K562 (cell line): Measurements from ENCODE around the gene DCTN2. TPM values are rescaled to one million over a fixed set of nuclear protein-coding genes. Genes with fewer than 3 reads are reported as not detected.

Experiments used
- ELF4 ChIP-seq: fragments of 450-650 bp; formaldehyde crosslinking; IDR thresholded peaks from 2 replicates; pipeline ENCODE4 v1.4.0; 2022; ENCODE audit warnings: missing genetic modification characterization
- ETS2 ChIP-seq: IDR thresholded peaks from 2 replicates; pipeline ENCODE4 v1.6.1; 2016; ENCODE audit warnings: borderline replicate concordance, missing genetic modification characterization, mild to moderate bottlenecking, moderate library complexity, missing compliant biosample characterization; ENCODE audit not compliant: poor library complexity, severe bottlenecking
- FOXA3 ChIP-seq, 2 experiments: fragments of 450-650 bp in 1 of 2; sonication (generic) in 1 of 2; formaldehyde crosslinking; IDR thresholded peaks in 1 of 2; conservative IDR thresholded peaks in 1 of 2; 2 replicates each; pipeline versions ENCODE4 v1.4.0 to v1.8.0; 2020 to 2022; ENCODE audit warnings: mild to moderate bottlenecking in 2 of 2, missing genetic modification reagents in 1 of 2
- GTF2A2 ChIP-seq: IDR thresholded peaks from 2 replicates; pipeline ENCODE4 v1.6.1; 2016; ENCODE audit warnings: mild to moderate bottlenecking, missing genetic modification characterization, missing compliant biosample characterization
- HDAC1 ChIP-seq, 2 experiments: fragments of 450-650 bp; IDR thresholded peaks; 2 replicates each; pipeline ENCODE4 v1.6.1; 2016 to 2017; ENCODE audit warnings: inconsistent platforms in 1 of 2, mild to moderate bottlenecking in 1 of 2, moderate library complexity in 1 of 2
- MTA3 ChIP-seq: fragments of 450-650 bp; formaldehyde crosslinking; IDR thresholded peaks from 2 replicates; pipeline ENCODE4 v1.6.1; 2017; ENCODE audit warnings: mild to moderate bottlenecking, borderline replicate concordance
- NCOA4 ChIP-seq: fragments of 450-650 bp; IDR thresholded peaks from 2 replicates; pipeline ENCODE4 v1.6.1; 2018; ENCODE audit warnings: mild to moderate bottlenecking; ENCODE audit not compliant: partially characterized antibody
- NELFE ChIP-seq: IDR thresholded peaks from 2 replicates; pipeline ENCODE4 v1.6.1; 2011; ENCODE audit warnings: mild to moderate bottlenecking; ENCODE audit not compliant: insufficient read depth, insufficient read length
- NFXL1 ChIP-seq: fragments of 450-650 bp; formaldehyde crosslinking; IDR thresholded peaks from 2 replicates; pipeline ENCODE4 v1.4.0; 2021; ENCODE audit warnings: mild to moderate bottlenecking
- NR2C2 ChIP-seq, 2 experiments: fragments of 200-800 bp in 1 of 2; sonication (Bioruptor generic) in 1 of 2; sonication (generic) in 1 of 2; formaldehyde crosslinking in 1 of 2; IDR thresholded peaks; 2 replicates each; pipeline versions ENCODE4 v1.6.1 to v1.8.0; 2016 to 2022; ENCODE audit warnings: mild to moderate bottlenecking in 1 of 2, missing compliant biosample characterization in 1 of 2, missing genetic modification characterization in 1 of 2, missing genetic modification reagents in 1 of 2
- NR2F6 ChIP-seq: fragments of 450-650 bp; formaldehyde crosslinking; IDR thresholded peaks from 2 replicates; pipeline ENCODE4 v1.4.0; 2020; ENCODE audit warnings: mild to moderate bottlenecking
- POLR2A ChIP-seq: fragments of 450-650 bp; conservative IDR thresholded peaks from 2 replicates; pipeline ENCODE4 v1.6.1; 2016
- PRPF4 ChIP-seq: fragments of 200-400 bp; formaldehyde crosslinking; IDR thresholded peaks from one replicate; pipeline ENCODE4 v1.6.1; 2017; ENCODE audit warnings: low read length, low read depth, mild to moderate bottlenecking; ENCODE audit not compliant: insufficient read depth, poor library complexity, severe bottlenecking
- SNRNP70 ChIP-seq: fragments of 200-400 bp; formaldehyde crosslinking; optimal IDR thresholded peaks from 2 replicates; pipeline ENCODE3; 2017; ENCODE audit warnings: low read depth, low read length
- TAF15 ChIP-seq: fragments of 200-400 bp; formaldehyde crosslinking; IDR thresholded peaks from 2 replicates; pipeline ENCODE4 v1.6.1; 2017; ENCODE audit warnings: mild to moderate bottlenecking, low read depth, low read length, moderate library complexity
- TBL1XR1 ChIP-seq, 2 experiments: IDR thresholded peaks; 2 replicates each; pipeline ENCODE4 v1.6.1; 2012; ENCODE audit warnings: improper control_type of control experiment in 2 of 2, low read length in 2 of 2, mild to moderate bottlenecking in 1 of 2
- THRA ChIP-seq: fragments of 450-650 bp; IDR thresholded peaks from 2 replicates; pipeline ENCODE4 v1.6.1; 2017; ENCODE audit warnings: mild to moderate bottlenecking, moderate library complexity
- ZBTB17 ChIP-seq: fragments of 450-650 bp; formaldehyde crosslinking; IDR thresholded peaks from 2 replicates; pipeline ENCODE4 v1.4.0; 2020; ENCODE audit warnings: mild to moderate bottlenecking
- ZNF174 ChIP-seq: fragments of 250-450 bp; sonication (Bioruptor Pico); IDR thresholded peaks from 2 replicates; pipeline ENCODE4 v1.4.0; 2020; ENCODE audit warnings: mild to moderate bottlenecking
- ZNF23 ChIP-seq: fragments of 250-450 bp; sonication (Bioruptor Pico); IDR thresholded peaks from 2 replicates; pipeline ENCODE4 v1.4.0; 2020; ENCODE audit warnings: mild to moderate bottlenecking
- ZNF232 ChIP-seq: sonication (generic); formaldehyde crosslinking; IDR thresholded peaks from 2 replicates; pipeline ENCODE4 v1.8.0; 2022; ENCODE audit warnings: mild to moderate bottlenecking, missing genetic modification reagents
- ZNF253 ChIP-seq: fragments of 250-450 bp; sonication (Bioruptor Pico); conservative IDR thresholded peaks from 2 replicates; pipeline ENCODE4 v1.6.1; 2021; ENCODE audit warnings: mild to moderate bottlenecking
- ZNF354B ChIP-seq: fragments of 250-450 bp; sonication (Bioruptor Pico); IDR thresholded peaks from 2 replicates; pipeline ENCODE4 v1.4.0; 2020
- ZNF589 ChIP-seq: fragments of 200-800 bp; sonication (Bioruptor generic); IDR thresholded peaks from 2 replicates; pipeline ENCODE4 v1.6.1; 2016; ENCODE audit warnings: low read depth, missing genetic modification characterization, missing compliant biosample characterization
- polyA plus RNA-seq, 8 experiments: library from polyadenylated mRNA; depleted of rRNA in 4 of 8; stranded (reverse) in 5 of 8; unstranded in 3 of 8; fragments of >200 nt; fragmentation: Nextera tagmentation in 2 of 8; fragmentation: Illumina TruSeq in 1 of 8; extraction: Ambion mirVana in 2 of 8; extraction: Trizol in 1 of 8; gene quantifications; 2 replicates each; pipeline versions ENCODE4 v1.2.1 to v1.2.3, GENCODE V29; 2011 to 2014; ENCODE audit warnings: inconsistent platforms in 1 of 8, missing spikeins in 1 of 8
- total RNA-seq, 7 experiments: library from RNA; depleted of rRNA in 6 of 7; stranded (reverse); fragments of >200 nt in 6 of 7; fragmentation: Illumina TruSeq in 2 of 7; extraction: Trizol in 2 of 7; gene quantifications; 2 replicates each; pipeline versions ENCODE4 v1.2.1 to v1.2.3, GENCODE V29; 2011 to 2021; ENCODE audit warnings: low replicate concordance in 1 of 7
- TF ChIP-seq, protein P1 (sequence below): sonication (generic); formaldehyde crosslinking; IDR thresholded peaks from 2 replicates; pipeline ENCODE4 v1.8.1; 2023; ENCODE audit warnings: mild to moderate bottlenecking, missing genetic modification reagents
- TF ChIP-seq, protein P2 (sequence below): fragments of 450-650 bp; formaldehyde crosslinking; IDR thresholded peaks from 2 replicates; pipeline ENCODE4 v1.4.0; 2020; ENCODE audit warnings: mild to moderate bottlenecking, moderate library complexity

The DCTN2 gene
- total and polyA plus RNA-seq, 9 of the 15 experiments (the other 6 are each of a cell fraction or from before 2014, with no cell fraction given), result 43.6 to 270 (median 125) TPM

GRCh38 chr12:57515934-57516541 is 31.0 kb downstream of the DCTN2 start (continued):
- no peak for TF ChIP-seq GTF2A2 (tag)
- 0 out of 2 replicates have a peak, but pooled peaks have one; percentile 41 for TF ChIP-seq ZNF253
- no peak for TF ChIP-seq ZNF354B (CRISPR knock-in tag)
- no peak for TF ChIP-seq ZNF232
- peak; percentile 28 for TF ChIP-seq NCOA4
- no peak for TF ChIP-seq TAF15
- no peak for TF ChIP-seq ZNF174 (CRISPR knock-in tag)
- TF ChIP-seq MTA3, result peak; percentile 58
- no peak for TF ChIP-seq SNRNP70
- no peak for TF ChIP-seq ZNF589 (CRISPR knock-in tag)
- TF ChIP-seq, protein P1, sequence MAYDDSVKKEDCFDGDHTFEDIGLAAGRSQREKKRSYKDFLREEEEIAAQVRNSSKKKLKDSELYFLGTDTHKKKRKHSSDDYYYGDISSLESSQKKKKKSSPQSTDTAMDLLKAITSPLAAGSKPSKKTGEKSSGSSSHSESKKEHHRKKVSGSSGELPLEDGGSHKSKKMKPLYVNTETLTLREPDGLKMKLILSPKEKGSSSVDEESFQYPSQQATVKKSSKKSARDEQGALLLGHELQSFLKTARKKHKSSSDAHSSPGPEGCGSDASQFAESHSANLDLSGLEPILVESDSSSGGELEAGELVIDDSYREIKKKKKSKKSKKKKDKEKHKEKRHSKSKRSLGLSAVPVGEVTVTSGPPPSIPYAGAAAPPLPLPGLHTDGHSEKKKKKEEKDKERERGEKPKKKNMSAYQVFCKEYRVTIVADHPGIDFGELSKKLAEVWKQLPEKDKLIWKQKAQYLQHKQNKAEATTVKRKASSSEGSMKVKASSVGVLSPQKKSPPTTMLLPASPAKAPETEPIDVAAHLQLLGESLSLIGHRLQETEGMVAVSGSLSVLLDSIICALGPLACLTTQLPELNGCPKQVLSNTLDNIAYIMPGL (CRISPR knock-in tag), result no peak
- peak; percentile 86 for TF ChIP-seq ELF4 (CRISPR knock-in tag)
- no peak for TF ChIP-seq NR2C2 (CRISPR knock-in tag; IDR thresholded peaks at IDR 0.05)
- TF ChIP-seq NR2C2 (tag; IDR thresholded peaks at IDR 0.05), result peak; percentile 46; the same call in 1 of the 2 replicates
- TF ChIP-seq ZNF23 (CRISPR knock-in tag), result peak; percentile 30; the same call in 1 of the 2 replicates
- 0 out of 2 replicates have a peak, but pooled peaks have one; percentile 17 for TF ChIP-seq ZBTB17 (CRISPR knock-in tag)
- no peak for TF ChIP-seq ETS2
- no peak for TF ChIP-seq THRA
- 0 out of 2 replicates have a peak, but pooled peaks have one; percentile 2 for TF ChIP-seq NR2F6 (CRISPR knock-in tag)
- 0 out of 4 replicates have a peak, but pooled peaks of 1 of the 2 experiments have one; percentile 23 for TF ChIP-seq FOXA3 (CRISPR knock-in tag; conservative IDR thresholded peaks at IDR 0.05 in 1 of 2, IDR thresholded peaks at IDR 0.05 in 1 of 2)
- TF ChIP-seq POLR2A, result peak; percentile 78
- TF ChIP-seq PRPF4, result no peak
- 0 out of 2 replicates have a peak, but pooled peaks have one; percentile 34 for TF ChIP-seq NFXL1 (CRISPR knock-in tag)
- no peak for TF ChIP-seq HDAC1 (IDR thresholded peaks at IDR 0.05)
- TF ChIP-seq NELFE, result no peak
- TF ChIP-seq, protein P2, sequence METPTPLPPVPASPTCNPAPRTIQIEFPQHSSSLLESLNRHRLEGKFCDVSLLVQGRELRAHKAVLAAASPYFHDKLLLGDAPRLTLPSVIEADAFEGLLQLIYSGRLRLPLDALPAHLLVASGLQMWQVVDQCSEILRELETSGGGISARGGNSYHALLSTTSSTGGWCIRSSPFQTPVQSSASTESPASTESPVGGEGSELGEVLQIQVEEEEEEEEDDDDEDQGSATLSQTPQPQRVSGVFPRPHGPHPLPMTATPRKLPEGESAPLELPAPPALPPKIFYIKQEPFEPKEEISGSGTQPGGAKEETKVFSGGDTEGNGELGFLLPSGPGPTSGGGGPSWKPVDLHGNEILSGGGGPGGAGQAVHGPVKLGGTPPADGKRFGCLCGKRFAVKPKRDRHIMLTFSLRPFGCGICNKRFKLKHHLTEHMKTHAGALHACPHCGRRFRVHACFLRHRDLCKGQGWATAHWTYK, result peak; percentile 32
- TF ChIP-seq TBL1XR1 (IDR thresholded peaks at IDR 0.05; ENCODE audit: low read length in 2 of 2), result peak in 1 of 2 experiments; percentile 38; a peak in 1 of 4 replicates
